ENCODE results near the gene KLHL25.

GRCh38 chr15:85723960-85724945 is 70.5 kb downstream of the KLHL25 start:
- TF ChIP-seq, protein P1, sequence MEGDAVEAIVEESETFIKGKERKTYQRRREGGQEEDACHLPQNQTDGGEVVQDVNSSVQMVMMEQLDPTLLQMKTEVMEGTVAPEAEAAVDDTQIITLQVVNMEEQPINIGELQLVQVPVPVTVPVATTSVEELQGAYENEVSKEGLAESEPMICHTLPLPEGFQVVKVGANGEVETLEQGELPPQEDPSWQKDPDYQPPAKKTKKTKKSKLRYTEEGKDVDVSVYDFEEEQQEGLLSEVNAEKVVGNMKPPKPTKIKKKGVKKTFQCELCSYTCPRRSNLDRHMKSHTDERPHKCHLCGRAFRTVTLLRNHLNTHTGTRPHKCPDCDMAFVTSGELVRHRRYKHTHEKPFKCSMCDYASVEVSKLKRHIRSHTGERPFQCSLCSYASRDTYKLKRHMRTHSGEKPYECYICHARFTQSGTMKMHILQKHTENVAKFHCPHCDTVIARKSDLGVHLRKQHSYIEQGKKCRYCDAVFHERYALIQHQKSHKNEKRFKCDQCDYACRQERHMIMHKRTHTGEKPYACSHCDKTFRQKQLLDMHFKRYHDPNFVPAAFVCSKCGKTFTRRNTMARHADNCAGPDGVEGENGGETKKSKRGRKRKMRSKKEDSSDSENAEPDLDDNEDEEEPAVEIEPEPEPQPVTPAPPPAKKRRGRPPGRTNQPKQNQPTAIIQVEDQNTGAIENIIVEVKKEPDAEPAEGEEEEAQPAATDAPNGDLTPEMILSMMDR (IDR thresholded peaks at IDR 0.05) = no peak
- TF ChIP-seq POLR2A (IDR thresholded peaks at IDR 0.05; ENCODE audit: low read length) = no peak

Data from A549 (cell line).